ENCODE data around the gene CXCR1.

DNA sequence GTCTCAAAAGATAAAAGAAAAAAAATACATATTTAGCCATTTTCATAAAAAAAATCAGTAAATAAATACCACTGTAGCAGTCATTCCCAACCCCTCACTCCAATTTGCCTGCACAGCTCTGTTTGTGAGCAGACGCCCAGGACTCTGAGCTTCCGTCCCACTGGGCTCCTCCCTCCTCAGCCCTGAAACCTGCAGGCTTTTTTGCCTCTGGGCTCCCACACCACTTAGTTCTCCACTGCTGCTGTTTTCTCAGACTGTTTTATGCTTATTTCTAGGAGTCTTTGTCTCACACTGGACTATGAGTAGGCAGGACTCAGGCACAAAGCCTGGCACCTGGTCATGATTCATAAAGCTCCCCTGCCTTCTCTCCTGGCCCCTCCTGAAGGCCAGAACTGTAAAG lies 6.1 kb upstream of the CXCR1 start:
- TF ChIP-seq CTCF (IDR thresholded peaks at IDR 0.05) (no peak), POLR2A (IDR thresholded peaks at IDR 0.05) (no peak), POLR2AphosphoS5 (IDR thresholded peaks at IDR 0.05) (no peak)
